ENCODE results near the gene MICU2.

MICU2 gene

DNA sequence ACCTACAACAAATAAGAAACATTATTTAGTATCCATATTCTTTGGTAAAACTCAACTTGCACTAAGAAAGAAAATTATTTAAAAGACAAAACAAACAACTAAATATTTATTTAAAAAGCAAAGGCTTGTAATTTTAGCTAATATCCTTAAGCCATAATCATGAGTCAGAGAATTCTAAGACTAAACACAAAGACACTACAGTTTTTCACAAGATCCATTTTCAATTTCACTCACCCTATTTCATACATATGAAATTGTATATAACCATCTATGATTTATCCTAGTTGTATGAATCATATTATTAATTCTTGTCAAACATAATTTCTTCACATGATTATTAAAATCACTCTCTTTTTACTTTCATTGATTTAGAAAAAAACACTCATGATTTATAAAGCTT lies 64.3 kb downstream of the MICU2 start:
- no peak overlapping the region for H3K23ac ChIP-seq (ENCODE audit: low read length in 2 of 2)

DNA sequence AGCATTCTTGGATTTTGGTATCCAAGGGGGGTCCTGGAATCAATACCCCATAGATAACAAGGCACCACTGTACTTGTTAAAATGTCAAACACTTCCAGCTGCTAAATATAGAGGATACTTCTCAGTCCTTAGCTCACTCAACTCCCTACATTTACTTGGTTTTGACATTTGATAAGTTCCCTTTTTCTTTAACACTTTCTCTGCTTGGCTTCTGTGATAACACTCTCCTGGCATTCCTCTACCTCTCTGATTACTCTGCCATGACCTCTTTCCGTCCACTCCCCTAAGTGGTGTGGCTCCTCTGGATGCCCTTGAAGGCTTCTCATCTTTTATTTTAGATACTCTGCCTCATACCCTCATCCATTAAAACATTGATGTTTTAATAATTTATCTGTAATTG lies 65.2 kb downstream of the MICU2 start:
- Histone ChIP-seq H4K91ac (ENCODE audit: low read length) (no peak overlapping the region), H3K79me1 (replicated peaks; ENCODE audit: low read length, poor library complexity, severe bottlenecking) (peaks cover 8% of the 10 kb centered on the region), H2BK15ac (ENCODE audit: low read depth, poor library complexity, severe bottlenecking) (no peak overlapping the region), H3K4ac (ENCODE audit: low read depth in 1 of 2, low read length in 2 of 2) (no peak overlapping the region), H4K8ac (ENCODE audit: low read length) (no peak overlapping the region), H3K4me3 (ENCODE audit: insufficient read depth in 1 of 2, low read depth in 1 of 2, low read length in 2 of 2) (no peak overlapping the region), H2BK12ac (ENCODE audit: low read length in 2 of 2) (no peak overlapping the region), H3K4me1 (ENCODE audit: control insufficient read depth, insufficient read depth, low read depth, low read length) (no peaks in the 10 kb centered on the region), H3K4me2 (ENCODE audit: low read length, poor library complexity, severe bottlenecking) (no peak overlapping the region), H3K36me3 (ENCODE audit: control insufficient read depth in 1 of 2, insufficient read depth in 2 of 2, low read depth in 1 of 2, low read length in 2 of 2) (peaks cover 7 to 14% of the 10 kb centered on the region in 2 experiments), H2BK5ac (ENCODE audit: low read depth, low read length, poor library complexity, severe bottlenecking) (no peak overlapping the region), H3K27me3 (ENCODE audit: control insufficient read depth in 1 of 2, insufficient read depth in 1 of 2, low read length in 2 of 2) (no peaks in the 10 kb centered on the region), H2AK5ac (ENCODE audit: low read length, severe bottlenecking) (no peak overlapping the region), H3K27ac (ENCODE audit: low read length, poor library complexity, severe bottlenecking) (no peak overlapping the region), H2BK120ac (ENCODE audit: low read depth, low read length) (no peak overlapping the region), H3K9me3 (ENCODE audit: control insufficient read depth, low read length) (no peaks in the 10 kb centered on the region), H3K18ac (ENCODE audit: low read depth in 1 of 2, low read length in 2 of 2) (no peak overlapping the region), H2AFZ (ENCODE audit: low read depth, low read length) (no peak overlapping the region), H3K9ac (ENCODE audit: low read length) (no peak overlapping the region), H3K14ac (ENCODE audit: low read length in 2 of 2) (no peak overlapping the region), H3K23ac (ENCODE audit: low read length in 2 of 2) (no peak overlapping the region)
- DNase-seq = no peak
- WGBS = 100% methylated on average over 1 of the region's 1 CpG

More for the DNA sequence above, 64.3 kb downstream of the MICU2 start:
- Histone ChIP-seq H4K91ac (ENCODE audit: low read length) (no peak overlapping the region), H3K4me1 (ENCODE audit: control insufficient read depth, insufficient read depth, low read depth, low read length) (no peaks in the 10 kb centered on the region), H3K27ac (ENCODE audit: low read length, poor library complexity, severe bottlenecking) (no peak overlapping the region), H2AK5ac (ENCODE audit: low read length, severe bottlenecking) (no peak overlapping the region), H3K36me3 (ENCODE audit: control insufficient read depth in 1 of 2, insufficient read depth in 2 of 2, low read depth in 1 of 2, low read length in 2 of 2) (peaks cover 7 to 14% of the 10 kb centered on the region in 2 experiments), H3K27me3 (ENCODE audit: control insufficient read depth in 1 of 2, insufficient read depth in 1 of 2, low read length in 2 of 2) (no peaks in the 10 kb centered on the region), H3K79me1 (replicated peaks; ENCODE audit: low read length, poor library complexity, severe bottlenecking) (peaks cover 9% of the 10 kb centered on the region), H3K14ac (ENCODE audit: low read length in 2 of 2) (no peak overlapping the region), H2BK5ac (ENCODE audit: low read depth, low read length, poor library complexity, severe bottlenecking) (no peak overlapping the region), H3K4me3 (ENCODE audit: insufficient read depth in 1 of 2, low read depth in 1 of 2, low read length in 2 of 2) (no peak overlapping the region), H4K8ac (ENCODE audit: low read length) (no peak overlapping the region), H3K4ac (ENCODE audit: low read depth in 1 of 2, low read length in 2 of 2) (no peak overlapping the region), H2BK15ac (ENCODE audit: low read depth, poor library complexity, severe bottlenecking) (no peak overlapping the region), H2AFZ (ENCODE audit: low read depth, low read length) (no peak overlapping the region), H2BK120ac (ENCODE audit: low read depth, low read length) (no peak overlapping the region), H3K9ac (ENCODE audit: low read length) (no peak overlapping the region), H3K9me3 (ENCODE audit: control insufficient read depth, low read length) (no peaks in the 10 kb centered on the region), H3K18ac (ENCODE audit: low read depth in 1 of 2, low read length in 2 of 2) (no peak overlapping the region), H2BK12ac (ENCODE audit: low read length in 2 of 2) (no peak overlapping the region), H3K4me2 (ENCODE audit: low read length, poor library complexity, severe bottlenecking) (no peak overlapping the region)
- DNase-seq = no peak

DNA sequence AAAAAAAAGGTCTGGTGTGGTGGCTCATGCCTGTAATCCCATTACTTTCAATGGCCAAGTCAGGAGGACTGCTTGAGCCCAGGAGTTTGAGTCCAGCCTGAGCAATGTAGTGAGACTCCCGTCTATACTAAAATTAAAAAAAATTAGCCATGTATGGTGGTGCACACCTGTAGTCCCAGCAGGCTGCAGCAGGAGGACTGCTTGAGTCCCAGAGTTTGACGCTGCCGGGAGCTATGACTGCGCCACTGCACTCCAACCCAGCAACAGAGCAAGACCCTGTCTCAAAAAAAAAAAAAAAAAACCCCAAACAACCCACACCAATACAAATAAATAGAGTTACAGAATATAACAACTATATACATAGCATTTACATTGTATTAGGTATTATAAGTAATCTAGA lies 65.7 kb downstream of the MICU2 start:
- 100% methylated on average over 4 of the region's 4 CpGs for WGBS
- H3K18ac ChIP-seq (ENCODE audit: low read depth in 1 of 2, low read length in 2 of 2) = no peak overlapping the region
- H3K4ac ChIP-seq (ENCODE audit: low read depth in 1 of 2, low read length in 2 of 2) = no peak overlapping the region
- no peak overlapping the region for H3K23ac ChIP-seq (ENCODE audit: low read length in 2 of 2)
- H4K8ac ChIP-seq (ENCODE audit: low read length) = no peak overlapping the region
- no peak overlapping the region for H3K9ac ChIP-seq (ENCODE audit: low read length)
- no peaks in the 10 kb centered on the region for H3K9me3 ChIP-seq (ENCODE audit: control insufficient read depth, low read length)
- no peak overlapping the region for H2AK5ac ChIP-seq (ENCODE audit: low read length, severe bottlenecking)
- no peak overlapping the region for H3K27ac ChIP-seq (ENCODE audit: low read length, poor library complexity, severe bottlenecking)
- no peak overlapping the region for H4K91ac ChIP-seq (ENCODE audit: low read length)
- H3K36me3 ChIP-seq (ENCODE audit: control insufficient read depth in 1 of 2, insufficient read depth in 2 of 2, low read depth in 1 of 2, low read length in 2 of 2) = peaks cover 7 to 14% of the 10 kb centered on the region in 2 experiments
- H3K4me3 ChIP-seq (ENCODE audit: insufficient read depth in 1 of 2, low read depth in 1 of 2, low read length in 2 of 2) = no peak overlapping the region
- no peak overlapping the region for H2BK5ac ChIP-seq (ENCODE audit: low read depth, low read length, poor library complexity, severe bottlenecking)
- no peak overlapping the region for H3K14ac ChIP-seq (ENCODE audit: low read length in 2 of 2)
- no peak overlapping the region for H2AFZ ChIP-seq (ENCODE audit: low read depth, low read length)
- no peak overlapping the region for H2BK120ac ChIP-seq (ENCODE audit: low read depth, low read length)
- H2BK15ac ChIP-seq (ENCODE audit: low read depth, poor library complexity, severe bottlenecking) = no peak overlapping the region
- H2BK12ac ChIP-seq (ENCODE audit: low read length in 2 of 2) = no peak overlapping the region
- DNase-seq = no peak
- H3K79me1 ChIP-seq (replicated peaks; ENCODE audit: low read length, poor library complexity, severe bottlenecking) = peaks cover 8% of the 10 kb centered on the region
- H3K4me2 ChIP-seq (ENCODE audit: low read length, poor library complexity, severe bottlenecking) = no peak overlapping the region
- H3K27me3 ChIP-seq (ENCODE audit: control insufficient read depth in 1 of 2, insufficient read depth in 1 of 2, low read length in 2 of 2) = no peaks in the 10 kb centered on the region
- H3K4me1 ChIP-seq (ENCODE audit: control insufficient read depth, insufficient read depth, low read depth, low read length) = no peaks in the 10 kb centered on the region

DNA sequence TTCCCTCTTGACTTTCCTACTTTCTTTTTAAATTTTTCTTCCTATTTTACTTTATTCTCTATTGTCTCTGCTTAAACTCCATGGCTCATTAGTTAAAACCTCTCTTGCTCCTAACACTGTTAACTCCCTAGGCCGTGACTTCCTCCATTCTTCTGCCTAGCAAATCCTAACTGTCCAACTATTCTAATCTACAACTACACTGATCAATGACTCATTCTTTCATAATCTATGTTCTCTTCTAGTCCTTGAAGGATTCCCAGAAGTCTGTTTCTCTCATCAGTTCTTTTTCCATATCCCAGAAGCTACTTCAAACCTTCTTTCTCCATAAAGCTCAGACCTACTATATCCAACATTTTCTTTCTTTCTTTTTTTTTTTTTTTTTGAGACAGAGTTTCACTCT lies 66.9 kb downstream of the MICU2 start:
- Histone ChIP-seq H4K91ac (ENCODE audit: low read length) (no peak overlapping the region), H3K36me3 (ENCODE audit: control insufficient read depth in 1 of 2, insufficient read depth in 2 of 2, low read depth in 1 of 2, low read length in 2 of 2) (peaks cover 7 to 17% of the 10 kb centered on the region in 2 experiments), H2BK5ac (ENCODE audit: low read depth, low read length, poor library complexity, severe bottlenecking) (no peak overlapping the region), H3K4me1 (ENCODE audit: control insufficient read depth, insufficient read depth, low read depth, low read length) (no peaks in the 10 kb centered on the region), H3K9ac (ENCODE audit: low read length) (no peak overlapping the region), H3K4me3 (ENCODE audit: insufficient read depth in 1 of 2, low read depth in 1 of 2, low read length in 2 of 2) (no peak overlapping the region), H4K8ac (ENCODE audit: low read length) (no peak overlapping the region), H3K27me3 (ENCODE audit: control insufficient read depth in 1 of 2, insufficient read depth in 1 of 2, low read length in 2 of 2) (no peaks in the 10 kb centered on the region), H3K4ac (ENCODE audit: low read depth in 1 of 2, low read length in 2 of 2) (no peak overlapping the region), H2BK12ac (ENCODE audit: low read length in 2 of 2) (no peak overlapping the region), H3K18ac (ENCODE audit: low read depth in 1 of 2, low read length in 2 of 2) (no peak overlapping the region), H2AK5ac (ENCODE audit: low read length, severe bottlenecking) (no peak overlapping the region), H3K14ac (ENCODE audit: low read length in 2 of 2) (no peak overlapping the region), H2BK15ac (ENCODE audit: low read depth, poor library complexity, severe bottlenecking) (no peak overlapping the region), H3K9me3 (ENCODE audit: control insufficient read depth, low read length) (no peaks in the 10 kb centered on the region), H3K79me1 (replicated peaks; ENCODE audit: low read length, poor library complexity, severe bottlenecking) (peaks cover 8% of the 10 kb centered on the region), H3K23ac (ENCODE audit: low read length in 2 of 2) (no peak overlapping the region), H2AFZ (ENCODE audit: low read depth, low read length) (no peak overlapping the region), H3K27ac (ENCODE audit: low read length, poor library complexity, severe bottlenecking) (no peak overlapping the region), H3K4me2 (ENCODE audit: low read length, poor library complexity, severe bottlenecking) (no peak overlapping the region), H2BK120ac (ENCODE audit: low read depth, low read length) (no peak overlapping the region)
- WGBS = 80% methylated on average over 1 of the region's 1 CpG
- peak; percentile 48 for DNase-seq
